GM23248 (cell line): ENCODE data around the gene ANKH.

Experiments
- EZH2 ChIP-seq: fragments of 200-600 bp; sonication (generic); IDR thresholded peaks from 2 replicates; pipeline ENCODE4 v1.6.1; 2018; ENCODE audit warnings: antibody characterized with exemption, mild to moderate bottlenecking; ENCODE audit not compliant: insufficient read depth, poor library complexity, severe bottlenecking
- EZH2phosphoT487 ChIP-seq: fragments of 200-600 bp; sonication (generic); IDR thresholded peaks from 2 replicates; pipeline ENCODE4 v1.6.1; 2018; ENCODE audit warnings: antibody characterized with exemption, moderate library complexity, mild to moderate bottlenecking, low read depth; ENCODE audit not compliant: insufficient read depth

DNA sequence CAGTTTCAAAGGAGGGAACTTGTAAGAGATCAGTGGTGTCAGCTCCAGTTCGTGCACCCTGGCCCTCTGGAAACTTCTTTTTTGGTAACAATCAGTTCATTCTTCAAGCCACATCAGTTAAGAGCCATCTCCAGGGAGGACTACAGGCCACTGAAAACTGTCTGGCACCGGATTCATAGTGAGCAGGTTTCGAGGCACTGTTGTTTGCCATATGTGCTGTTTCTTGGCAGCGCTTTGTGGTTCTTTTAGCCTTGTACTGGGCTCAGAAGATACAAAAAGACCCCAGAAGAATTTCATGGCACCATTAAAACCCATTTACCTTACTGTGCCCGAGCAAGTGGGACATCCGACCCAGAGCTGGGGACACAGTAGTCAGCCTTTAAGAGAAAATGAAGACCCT lies 138.6 kb downstream of the ANKH start:
- TF ChIP-seq EZH2 (no peak), EZH2phosphoT487 (no peak)
